HG02981 (cell line): ENCODE results near the gene RNF169.
"Not testable (repeated sequence)": the region's sequence is repeated elsewhere in the genome, so short reads cannot be mapped to it uniquely, and the experiment has no call there.

Experiments
- ATAC-seq: cut with Tn5 transposase; IDR thresholded peaks from one replicate; pipeline ENCODE4 v1.9.1; 2021; ENCODE audit warnings: mild to moderate bottlenecking, moderate library complexity; ENCODE audit not compliant: unreplicated experiment

Gene RNF169

GRCh38 chr11:74820763-74821162, 72.1 kb downstream of the RNF169 start:
- no peak for ATAC-seq

GRCh38 chr11:74822170-74822569, 73.5 kb downstream of the RNF169 start:
- ATAC-seq = no peak

GRCh38 chr11:74824285-74824982, 75.8 kb downstream of the RNF169 start:
- no peak for ATAC-seq

- not testable (repeated sequence) for ATAC-seq
These were observed 76.9 kb downstream of the RNF169 start for GRCh38 chr11:74825596-74825995.

DNA sequence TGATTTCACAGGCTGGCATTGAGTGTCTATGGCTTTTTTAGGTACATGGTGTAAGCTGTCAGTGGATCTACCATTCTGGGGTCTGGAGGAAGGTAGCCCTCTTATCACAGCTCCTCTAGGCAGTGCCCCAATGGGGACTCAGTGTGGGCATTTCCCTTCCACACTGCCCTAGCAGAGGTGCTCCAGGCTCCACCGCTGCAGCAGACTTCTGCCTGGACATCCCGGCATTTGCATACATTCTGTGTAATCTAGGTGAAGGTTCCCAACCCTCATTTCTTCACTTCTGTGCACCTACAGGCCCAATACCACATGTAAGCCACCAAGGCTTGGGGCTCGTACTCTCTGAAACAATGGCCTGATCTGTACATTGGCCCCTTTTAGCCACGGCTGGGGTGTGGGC, 78.3 kb downstream of the RNF169 start:
- no peak for ATAC-seq

DNA sequence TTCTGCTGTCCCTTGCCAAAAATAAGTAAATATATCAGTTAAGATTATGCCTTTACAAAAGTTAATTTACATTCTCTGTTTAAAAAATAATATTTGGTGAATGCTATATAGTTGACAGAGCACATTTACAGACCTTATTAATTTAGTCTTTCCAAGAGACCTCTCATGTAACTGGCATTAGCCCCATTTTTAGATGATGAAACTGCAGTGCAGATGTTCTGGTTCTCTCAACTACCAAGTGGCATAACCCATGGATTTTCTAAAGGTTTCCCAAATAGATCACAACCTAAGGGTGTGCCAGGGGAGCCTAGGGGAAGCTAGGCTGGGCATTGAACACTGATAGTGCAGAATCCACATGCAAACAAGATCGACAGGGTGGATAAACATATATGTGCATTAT, 88.5 kb downstream of the RNF169 start:
- no peak for ATAC-seq

DNA sequence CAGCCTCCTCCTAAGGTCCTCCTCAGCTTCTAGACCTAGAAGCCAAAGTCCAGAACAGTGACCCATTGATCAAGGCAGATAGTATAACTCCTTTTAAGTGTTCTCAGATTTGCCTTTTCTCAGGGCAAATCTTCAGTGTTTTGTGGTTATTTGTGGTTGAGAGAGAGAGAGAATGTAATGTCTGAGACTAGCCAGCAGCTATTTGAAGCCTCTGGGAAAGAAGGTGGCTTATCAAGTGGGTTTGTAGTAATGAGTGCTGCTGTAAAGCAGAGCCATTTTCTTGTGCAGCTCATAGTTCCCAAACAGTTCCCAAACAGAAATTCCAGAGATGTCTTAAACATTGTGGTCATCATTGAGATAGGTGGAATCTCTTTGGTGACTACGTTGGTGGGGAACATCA, 89.5 kb downstream of the RNF169 start:
- ATAC-seq = no peak

DNA sequence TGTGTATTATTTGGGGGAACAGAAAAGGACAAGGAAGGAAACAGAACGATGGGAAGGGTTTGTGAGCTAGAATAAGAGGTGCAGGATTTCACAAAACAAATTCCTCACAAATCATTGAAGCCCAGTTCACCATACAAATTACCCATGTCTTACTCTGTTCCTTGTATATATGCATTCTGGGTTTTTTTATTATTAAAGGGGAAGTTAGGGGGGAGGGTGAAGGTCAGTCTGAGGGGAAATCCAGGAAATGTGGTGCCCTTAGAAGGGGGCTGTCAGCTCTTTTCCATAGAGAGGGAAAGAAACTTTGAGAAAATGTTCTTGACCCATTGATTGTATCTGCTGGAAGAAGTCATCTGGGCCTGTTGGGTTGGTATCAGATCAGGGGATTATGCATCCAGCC, 90.8 kb downstream of the RNF169 start:
- ATAC-seq = no peak

- no peak for ATAC-seq
These were observed 91.3 kb downstream of the RNF169 start for GRCh38 chr11:74839971-74840370.

- ATAC-seq = no peak
These were observed 91.8 kb downstream of the RNF169 start for GRCh38 chr11:74840486-74840885.

DNA sequence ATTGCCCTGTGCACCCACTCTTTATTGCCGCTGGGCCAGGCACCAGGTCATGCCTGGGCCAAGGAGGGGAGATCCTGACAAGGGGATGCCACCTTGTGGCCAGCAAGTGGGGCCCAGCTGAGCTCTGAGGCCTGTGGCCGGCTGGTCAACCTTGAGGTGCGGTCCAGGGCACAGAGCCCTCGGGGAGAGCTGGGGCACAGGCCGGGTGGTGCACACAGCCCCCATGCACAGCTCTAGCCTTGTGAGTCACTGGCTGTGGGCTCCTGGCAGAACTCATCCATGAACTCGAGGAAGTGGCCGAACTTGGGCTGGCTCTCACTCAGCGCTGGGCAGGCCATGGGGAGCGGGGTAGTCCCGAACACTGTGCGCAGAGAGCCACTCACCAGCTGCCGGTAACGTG, 94.3 kb downstream of the RNF169 start:
- ATAC-seq = no peak

DNA sequence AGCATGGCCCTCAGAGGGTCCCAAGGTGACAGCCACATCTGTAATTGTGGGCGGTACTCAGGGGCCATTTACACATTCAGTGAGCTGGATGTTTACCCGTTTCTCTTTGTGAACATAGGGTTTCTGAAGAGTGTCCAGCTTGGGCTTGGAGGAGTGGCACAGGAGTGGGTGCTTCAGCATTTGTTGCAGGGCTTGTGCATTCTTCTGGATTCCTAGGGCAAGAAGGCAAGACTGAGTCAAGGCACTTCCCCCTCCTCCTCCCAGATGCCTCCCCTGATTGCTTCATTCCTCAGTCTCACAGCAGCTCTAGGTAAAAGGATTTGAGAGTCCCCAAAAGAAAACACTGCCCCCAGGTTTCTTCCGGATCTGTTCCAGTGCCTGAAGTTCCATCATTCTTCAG, 95.4 kb downstream of the RNF169 start:
- ATAC-seq = no peak

DNA sequence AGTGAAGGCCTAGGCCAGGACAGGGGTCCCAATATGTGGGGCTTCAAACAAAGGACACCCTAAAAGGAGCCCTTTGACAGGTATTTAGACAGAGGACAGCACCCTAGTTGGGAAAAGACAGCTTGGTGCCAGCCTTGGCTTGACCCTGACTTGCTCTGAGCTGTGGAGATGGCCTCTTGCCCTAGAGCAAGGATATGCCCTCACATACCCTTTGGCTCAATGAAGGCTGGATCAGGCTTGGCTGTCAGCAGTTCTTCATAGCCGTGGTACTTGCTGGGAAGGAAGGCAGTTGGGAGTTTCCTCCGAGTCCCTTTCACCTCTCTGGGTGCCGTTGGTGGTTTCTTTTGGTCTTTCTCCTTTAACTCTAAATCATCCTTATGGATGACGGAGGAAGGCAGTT, 96.2 kb downstream of the RNF169 start:
- no peak for ATAC-seq

- no peak for ATAC-seq
These were observed 97.4 kb downstream of the RNF169 start for GRCh38 chr11:74845978-74846517.

DNA sequence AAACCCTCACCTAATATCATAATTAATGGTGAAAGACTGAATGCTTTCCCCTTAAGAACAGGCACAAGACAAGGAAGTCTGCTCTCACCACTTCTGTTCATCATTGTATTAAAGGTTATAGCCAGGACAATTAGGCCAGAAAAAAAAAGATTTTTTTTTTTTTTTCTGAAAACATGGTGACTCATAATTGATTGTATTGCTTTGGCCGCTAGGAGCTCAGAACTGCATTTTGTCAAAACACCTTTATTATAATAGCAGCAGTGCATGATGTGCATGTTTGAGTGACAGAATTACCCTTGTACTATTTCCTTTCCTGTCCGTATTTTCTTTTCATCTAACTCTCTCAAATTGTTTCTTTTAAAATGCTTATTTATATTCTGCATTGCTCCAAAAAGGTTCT, 98.1 kb downstream of the RNF169 start:
- ATAC-seq = no peak

DNA sequence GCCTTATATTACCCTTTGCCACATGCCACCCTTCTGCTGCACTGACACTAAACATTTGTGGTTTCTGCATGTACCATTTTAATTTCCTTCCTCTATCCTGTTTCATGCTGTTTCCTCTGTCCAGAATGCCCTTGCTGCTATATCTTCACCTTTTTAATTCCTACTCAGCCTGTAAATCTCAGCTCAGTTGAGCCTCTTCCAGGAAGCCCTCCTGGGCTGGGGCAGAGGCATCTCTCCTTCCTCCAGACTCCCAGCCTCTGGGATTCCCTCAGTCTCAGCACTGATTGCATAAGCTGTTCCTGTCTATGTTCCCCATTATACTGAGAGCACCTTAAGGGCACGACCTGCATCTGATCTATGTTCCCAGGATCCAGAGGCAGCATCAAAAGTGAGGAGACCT, 98.7 kb downstream of the RNF169 start:
- no peak for ATAC-seq

DNA sequence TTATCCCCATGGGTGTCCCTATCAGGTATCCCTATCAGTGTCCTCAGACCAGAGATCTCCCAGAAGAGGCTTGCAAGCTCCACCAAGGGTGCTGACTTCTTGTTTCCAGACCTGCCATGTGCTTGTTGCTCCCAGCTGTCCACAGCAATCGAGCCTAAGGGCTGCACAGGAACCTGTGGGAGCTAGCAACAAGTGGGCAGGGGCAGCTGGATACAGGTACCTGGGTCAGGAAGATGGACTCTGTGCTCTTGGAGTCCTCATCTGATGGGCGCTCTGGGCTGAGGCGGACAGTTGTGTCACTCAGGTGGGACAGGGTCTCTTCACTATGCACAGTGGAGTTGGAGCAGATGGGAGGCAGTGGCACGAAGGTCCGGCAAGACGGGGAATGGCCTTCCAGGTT, 99.2 kb downstream of the RNF169 start:
- ATAC-seq = no peak

DNA sequence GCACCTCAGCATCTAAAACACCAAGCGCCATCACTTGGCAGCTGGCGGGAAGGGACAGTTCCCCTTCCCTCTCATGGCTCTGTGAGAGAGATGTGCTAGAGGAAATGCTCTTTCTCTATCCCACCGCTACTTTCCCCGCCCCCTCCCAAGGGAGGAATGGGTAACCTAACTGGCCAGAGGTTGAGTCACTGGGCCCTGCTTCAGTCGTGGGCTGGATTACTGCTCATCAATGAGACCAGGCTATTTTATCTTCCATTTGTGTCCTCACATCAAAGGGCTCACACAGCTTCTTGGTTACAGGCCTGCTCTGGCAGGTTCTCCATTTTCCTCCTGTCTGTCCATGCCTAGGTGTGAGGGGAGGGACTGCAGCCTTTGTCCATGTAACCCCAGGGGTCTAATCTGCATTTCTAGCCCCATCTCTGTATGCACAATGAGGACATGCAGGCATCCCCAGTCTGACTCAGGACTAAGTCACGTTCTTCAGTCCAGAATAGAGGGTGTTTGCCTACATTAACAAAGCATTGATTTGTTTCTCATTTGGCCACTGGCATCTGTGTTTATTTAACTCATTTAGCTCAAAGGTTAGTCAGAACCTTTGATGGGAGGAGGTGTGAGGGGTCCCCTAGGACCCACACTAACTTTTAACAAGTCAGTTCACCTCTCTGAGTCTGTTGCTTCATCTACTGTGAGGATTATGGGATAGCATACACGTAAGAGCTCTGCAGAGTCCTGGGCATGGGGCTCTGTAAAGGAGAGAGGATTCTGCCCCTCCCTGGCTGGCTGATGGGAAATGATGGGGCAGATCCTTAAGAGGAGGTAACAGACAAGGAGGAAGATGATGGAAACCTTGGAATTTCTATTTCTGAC, 101.1 kb downstream of the RNF169 start:
- no peak for ATAC-seq

- ATAC-seq = no peak
These were observed 104.6 kb downstream of the RNF169 start for GRCh38 chr11:74853223-74853622.

DNA sequence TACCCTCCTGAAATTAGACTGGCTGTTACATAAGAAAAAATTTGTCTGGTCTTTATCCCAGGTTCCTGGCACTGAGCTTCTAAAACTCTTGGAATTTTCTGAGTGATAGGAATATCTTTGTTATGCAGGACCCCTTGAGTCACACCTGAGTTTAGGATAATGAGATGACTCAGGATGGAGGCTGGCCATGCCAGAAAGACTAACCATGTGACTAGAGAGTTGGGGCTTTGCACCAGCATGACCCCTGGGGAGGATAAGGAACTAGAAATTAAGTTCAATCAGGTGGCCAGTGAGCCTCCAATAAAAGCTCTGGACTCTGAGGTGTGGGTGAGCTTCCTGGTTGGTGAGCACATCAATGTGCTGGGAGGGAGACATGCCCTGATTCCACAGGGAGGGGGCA, 112.1 kb downstream of the RNF169 start:
- ATAC-seq = no peak

DNA sequence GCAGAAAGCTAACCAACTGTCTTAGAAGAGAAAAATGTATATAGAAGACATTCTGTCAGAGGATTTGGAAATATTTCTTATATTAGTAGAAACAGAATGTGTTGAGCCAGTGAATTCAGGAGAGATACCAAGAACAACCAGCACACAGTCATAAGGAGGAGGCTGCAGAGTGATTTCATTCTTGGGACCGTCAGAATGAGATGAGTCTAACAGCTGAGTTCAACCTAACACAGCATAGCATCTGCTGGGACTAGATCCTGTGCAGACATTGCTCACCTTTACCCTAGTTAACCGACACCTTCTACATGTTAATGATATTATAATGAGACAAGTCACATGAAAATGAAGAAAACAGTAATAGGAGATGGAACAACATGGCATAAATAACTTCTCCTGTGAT, 114.8 kb downstream of the RNF169 start:
- ATAC-seq = no peak

GRCh38 chr11:74866557-74866956, 117.9 kb downstream of the RNF169 start:
- no peak for ATAC-seq
